DMS 273 (cell line): Measurements from ENCODE around the gene CALHM5.
"Not testable (repeated sequence)": the region's sequence is repeated elsewhere in the genome, so short reads cannot be mapped to it uniquely, and the experiment has no call there.

ENCODE experiments used
- DNase-seq: peaks from one replicate; lab custom pipeline; 2025; ENCODE audit not compliant: unreplicated experiment; lab: John Stamatoyannopoulos, UW

CALHM5 gene

GRCh38 chr6:116511424-116512110 lies at the start of gene CALHM5:
CALHM5 (plus strand) TSS chr6:116511639; CDS start chr6:116511697, 58 bp downstream.
- peak; percentile 46 for DNase-seq

- peak; percentile 77 for DNase-seq
These were observed 49.2 kb upstream of the CALHM5 start for GRCh38 chr6:116461932-116462885.

- DNase-seq, result no peak
These were observed 48.1 kb upstream of the CALHM5 start for GRCh38 chr6:116463301-116463700.

GRCh38 chr6:116465246-116465645 lies 46.2 kb upstream of the CALHM5 start:
- no peak for DNase-seq

GRCh38 chr6:116467096-116467495 lies 44.3 kb upstream of the CALHM5 start:
- no peak for DNase-seq

- no peak for DNase-seq
These were observed 43.9 kb upstream of the CALHM5 start for GRCh38 chr6:116467514-116467913.

- no peak for DNase-seq
These were observed 43.1 kb upstream of the CALHM5 start for GRCh38 chr6:116468293-116468692.

GRCh38 chr6:116471531-116471930 lies 39.9 kb upstream of the CALHM5 start:
- DNase-seq, result peak; percentile 85

GRCh38 chr6:116472706-116473105 lies 38.7 kb upstream of the CALHM5 start:
- DNase-seq, result peak; percentile 24

GRCh38 chr6:116475141-116475540 lies 36.3 kb upstream of the CALHM5 start:
- DNase-seq, result no peak

GRCh38 chr6:116476002-116476678 lies 35.3 kb upstream of the CALHM5 start:
- no peak for DNase-seq

- DNase-seq, result no peak
These were observed 28.7 kb upstream of the CALHM5 start for GRCh38 chr6:116482780-116483179.

- no peak for DNase-seq
These were observed 27.8 kb upstream of the CALHM5 start for GRCh38 chr6:116483616-116484015.

GRCh38 chr6:116485559-116486184 lies 25.8 kb upstream of the CALHM5 start:
- DNase-seq, result peak; percentile 41

- DNase-seq, result no peak
These were observed 19.7 kb upstream of the CALHM5 start for GRCh38 chr6:116491610-116492330.

- DNase-seq, result no peak
These were observed 18.9 kb upstream of the CALHM5 start for GRCh38 chr6:116492331-116493067.

- DNase-seq, result not testable (repeated sequence)
These were observed 16.3 kb upstream of the CALHM5 start for GRCh38 chr6:116495161-116495560.

GRCh38 chr6:116497113-116497676 lies 14.2 kb upstream of the CALHM5 start:
- DNase-seq, result no peak

- DNase-seq, result no peak
These were observed 10.4 kb upstream of the CALHM5 start for GRCh38 chr6:116500969-116501433.
